NCI-H774 (cell line): ENCODE measurements around the gene GCNT4.

Source experiments
- DNase-seq: peaks from one replicate; lab custom pipeline; 2025; lab: John Stamatoyannopoulos, UW

The GCNT4 gene

GRCh38 chr5:75017971-75018370, 34.4 kb downstream of the GCNT4 start:
- DNase-seq: no peak

DNA sequence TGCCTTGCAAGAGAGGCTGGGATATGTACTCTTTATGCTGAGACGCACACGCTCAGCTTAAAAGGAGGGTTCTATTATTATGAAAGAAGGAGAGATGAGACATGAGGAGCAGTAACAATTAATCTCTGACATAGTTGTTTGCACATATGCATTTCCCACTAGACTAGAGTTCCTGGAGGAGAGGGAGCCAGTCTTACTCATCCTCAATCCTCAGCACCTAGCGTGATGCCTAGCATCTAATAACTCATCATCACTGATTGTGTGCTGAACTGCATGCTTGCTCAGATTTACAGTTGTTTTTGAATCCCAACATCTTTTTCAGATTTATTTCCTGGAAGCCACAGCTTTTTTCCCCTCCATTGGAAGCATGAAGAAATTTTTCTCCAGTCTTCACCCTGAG, 35.5 kb downstream of the GCNT4 start:
- DNase-seq: no peak

DNA sequence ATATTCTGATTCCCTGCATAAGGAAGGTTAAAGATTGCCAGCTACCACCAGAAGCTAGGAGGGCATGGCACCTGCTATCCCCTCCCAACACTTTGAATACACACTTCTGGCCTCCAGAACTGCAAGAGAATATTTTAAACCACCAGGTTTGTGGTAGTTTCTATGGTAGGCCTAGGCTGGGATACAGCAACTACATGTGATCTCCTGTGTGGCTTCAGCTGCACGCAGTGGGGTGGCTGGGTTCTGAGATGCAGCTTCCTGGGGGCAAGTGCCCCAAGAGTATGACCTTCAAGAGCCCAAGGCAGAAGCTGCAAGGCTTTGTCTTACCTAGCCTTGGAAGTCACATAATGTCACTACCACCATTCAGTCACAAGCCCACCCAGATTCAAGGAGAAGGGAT, 39.6 kb downstream of the GCNT4 start:
- no peak for DNase-seq

DNA sequence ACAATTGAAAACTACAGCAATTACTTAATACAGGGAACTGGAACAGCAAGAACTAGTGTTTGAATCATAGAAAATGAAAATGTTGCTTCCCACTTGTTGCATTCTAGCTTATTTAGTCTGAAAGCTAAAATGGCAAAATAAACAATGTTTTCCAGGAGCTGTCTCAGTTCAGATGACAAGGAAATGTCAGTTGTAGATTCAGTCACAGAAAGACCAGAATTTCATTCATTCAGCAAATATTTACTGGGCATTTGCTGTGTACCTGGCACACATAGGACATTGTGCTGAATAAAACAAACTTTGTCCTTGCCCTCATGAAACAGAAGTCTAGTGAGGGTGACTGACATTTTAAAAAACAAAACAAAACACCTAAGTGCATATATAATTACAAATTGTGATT, 41.5 kb downstream of the GCNT4 start:
- peak; percentile 66 for DNase-seq

GRCh38 chr5:75009556-75010345, 42.6 kb downstream of the GCNT4 start:
- DNase-seq: no peak

- DNase-seq: no peak
Observed at GRCh38 chr5:75006865-75007822, 45.2 kb downstream of the GCNT4 start.

- no peak for DNase-seq
Observed at GRCh38 chr5:75005561-75005960, 46.8 kb downstream of the GCNT4 start.
